Small intestine (tissue), 7 donors: ENCODE measurements around the gene ADCY9. TPM values are rescaled to one million over a fixed set of nuclear protein-coding genes. Genes with fewer than 3 reads are reported as not detected.

Experiments
- DNase-seq, 2 donors: peaks; one replicate each; pipeline versions ENCODE4 v3.0.0 to v3.0.0-alpha.2; 2013
- FAIRE-seq: peaks from 2 replicates; lab custom pipeline; 2012; peaks lifted over from hg19 to GRCh38; lab: Jason Lieb, UNC
- H3K27ac ChIP-seq, 3 donors: one replicate each; pipeline ENCODE4 v1.5.1; 2013; ENCODE audit warnings: low read length in 2 of 3, mild to moderate bottlenecking in 2 of 3, control low read depth in 1 of 3, inconsistent platforms in 1 of 3, low read depth in 1 of 3, moderate library complexity in 1 of 3
- H3K27me3 ChIP-seq, 3 donors: one replicate each; pipeline ENCODE4 v1.6.1; 2013; ENCODE audit warnings: low read length in 3 of 3, inconsistent platforms in 1 of 3; ENCODE audit not compliant: control insufficient read depth in 3 of 3, insufficient read depth in 3 of 3
- H3K36me3 ChIP-seq, 3 donors: one replicate each; pipeline ENCODE4 v1.6.1; 2013; ENCODE audit warnings: low read length in 3 of 3, inconsistent platforms in 1 of 3, low read depth in 1 of 3, mild to moderate bottlenecking in 1 of 3, moderate library complexity in 1 of 3; ENCODE audit not compliant: control insufficient read depth in 3 of 3, insufficient read depth in 2 of 3
- H3K4me1 ChIP-seq, 3 donors: one replicate each; pipeline ENCODE4 v1.6.1; 2013; ENCODE audit warnings: low read length in 2 of 3, inconsistent platforms in 1 of 3, low read depth in 1 of 3, mild to moderate bottlenecking in 1 of 3, moderate library complexity in 1 of 3; ENCODE audit not compliant: control insufficient read depth in 3 of 3, insufficient read depth in 2 of 3
- H3K4me3 ChIP-seq, 3 donors: one replicate each; pipeline ENCODE4 v1.5.1; 2013; ENCODE audit warnings: low read length in 3 of 3, control low read depth in 1 of 3, inconsistent platforms in 1 of 3, low read depth in 1 of 3, mild to moderate bottlenecking in 1 of 3, moderate library complexity in 1 of 3
- H3K9me3 ChIP-seq, 2 donors: one replicate each; pipeline ENCODE4 v1.6.1; 2013; ENCODE audit warnings: low read depth in 1 of 2, low read length in 1 of 2; ENCODE audit not compliant: control insufficient read depth in 2 of 2, insufficient read depth in 1 of 2
- WGBS, 3 donors: extraction: QIAGEN DNeasy Blood & Tissue Kit; methylation state at CpG; one replicate each; pipeline ENCODE4 v1.1.7; 2013; 5-methylcytosine and 5-hydroxymethylcytosine counted together
- polyA plus RNA-seq, 4 donors: library from polyadenylated mRNA; stranded (reverse) in 3 of 4; unstranded in 1 of 4; fragments of 200-250 nt in 3 of 4; fragments of 120-200 nt in 1 of 4; gene quantifications; one replicate each; pipeline versions ENCODE4 v1.2.1 to v1.2.3, GENCODE V29; 2013
- donor health status: healthy with polysubstance abuse.
- donor health status: control.
- donor health status: control.
- donor health status: Bipolar disorder and iron deficiency.
- donor health status: healthy.

Gene ADCY9
- polyA plus RNA-seq, 4 donors, result 4.3 to 10.7 (median 8.0) TPM

GRCh38 chr16:4010225-4011158 is 105.8 kb downstream of the ADCY9 start:
- Histone ChIP-seq H3K9me3 (no peaks in the 10 kb centered on the region), H3K4me1 (peaks cover 0 to 29% (median 6%) of the 10 kb centered on the region in 3 donors), H3K36me3 (peaks cover 0 to 5% (median 0%) of the 10 kb centered on the region in 3 donors), H3K27me3 (no peaks in the 10 kb centered on the region), H3K27ac (peak overlapping the region in 2 of 3 donors; percentile 66), H3K4me3 (no peak overlapping the region)
- FAIRE-seq, result no peak
- 76 to 89% (median 78%) methylated on average over 32 of the region's 32 CpGs for WGBS, 3 donors
- no peak for DNase-seq

- peaks cover 0 to 5% (median 0%) of the 10 kb centered on the region in 3 donors for H3K36me3 ChIP-seq
- H3K27ac ChIP-seq, result no peak overlapping the region
- no peak overlapping the region for H3K4me3 ChIP-seq
- WGBS, 3 donors, result 95 to 99% (median 95%) methylated on average over 6 of the region's 6 CpGs
- H3K9me3 ChIP-seq, result no peaks in the 10 kb centered on the region
- DNase-seq (no peak), FAIRE-seq (no peak)
- H3K4me1 ChIP-seq, result peaks cover 0 to 23% (median 6%) of the 10 kb centered on the region in 3 donors
- H3K27me3 ChIP-seq, result no peaks in the 10 kb centered on the region
These were observed 107.1 kb downstream of the ADCY9 start for GRCh38 chr16:4009177-4009576.

DNA sequence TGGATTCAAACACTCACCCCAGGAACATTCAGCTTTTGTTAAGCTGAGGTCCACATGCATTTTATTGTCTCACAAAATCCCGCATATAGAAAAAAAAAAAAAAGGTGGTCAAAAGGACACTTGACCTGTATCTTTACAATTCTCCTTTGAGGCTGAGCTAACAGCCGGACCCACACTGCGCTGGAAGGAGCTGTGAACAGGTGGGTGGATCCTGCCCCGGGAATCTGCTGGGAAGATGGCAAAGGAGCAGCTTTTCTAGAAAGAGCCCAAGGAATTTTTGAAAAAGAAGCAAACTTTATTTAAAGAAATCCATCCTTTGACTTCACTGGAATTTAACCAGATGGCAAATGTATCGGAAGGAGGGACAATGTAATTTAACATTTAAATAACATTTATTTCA is 108.1 kb downstream of the ADCY9 start:
- Histone ChIP-seq H3K4me1 (peaks cover 0 to 23% (median 6%) of the 10 kb centered on the region in 3 donors), H3K27me3 (no peaks in the 10 kb centered on the region), H3K4me3 (no peak overlapping the region), H3K36me3 (peaks cover 0 to 5% (median 0%) of the 10 kb centered on the region in 3 donors), H3K27ac (no peak overlapping the region), H3K9me3 (no peaks in the 10 kb centered on the region)
- DNase-seq (no peak), FAIRE-seq (no peak)
- 91 to 92% (median 92%) methylated on average over 5 of the region's 5 CpGs for WGBS, 3 donors

- Histone ChIP-seq H3K27me3 (no peaks in the 10 kb centered on the region), H3K9me3 (no peaks in the 10 kb centered on the region), H3K4me3 (no peak overlapping the region), H3K4me1 (peaks cover 0 to 9% (median 6%) of the 10 kb centered on the region in 3 donors), H3K27ac (no peak overlapping the region), H3K36me3 (peaks cover 0 to 9% (median 0%) of the 10 kb centered on the region in 3 donors)
- 55 to 75% (median 62%) methylated on average over 12 of the region's 12 CpGs for WGBS, 3 donors
- FAIRE-seq (no peak), DNase-seq (peak in 1 of 2 donors; percentile 33)
These were observed 109.7 kb downstream of the ADCY9 start for GRCh38 chr16:4006397-4006999.

DNA sequence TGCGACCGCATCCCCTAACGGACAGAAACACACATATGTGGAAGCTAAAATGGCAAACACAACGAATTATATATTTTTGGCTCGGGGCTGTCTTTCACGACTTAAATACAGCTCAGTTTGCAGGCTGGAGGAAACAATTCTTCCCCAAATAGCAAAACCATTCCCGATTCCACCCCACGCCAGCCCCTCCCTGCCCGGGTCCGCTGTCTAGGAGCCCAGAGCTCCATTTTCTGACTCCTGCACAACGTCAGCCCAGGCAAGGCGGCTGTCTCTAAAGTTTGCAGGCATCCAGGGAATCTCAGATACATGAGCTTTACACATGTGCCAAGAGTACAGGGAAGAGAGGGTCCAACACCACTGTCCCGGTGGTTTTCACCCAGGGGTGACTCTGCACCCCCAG is 110.5 kb downstream of the ADCY9 start:
- FAIRE-seq, result no peak
- no peak overlapping the region for H3K27ac ChIP-seq

DNA sequence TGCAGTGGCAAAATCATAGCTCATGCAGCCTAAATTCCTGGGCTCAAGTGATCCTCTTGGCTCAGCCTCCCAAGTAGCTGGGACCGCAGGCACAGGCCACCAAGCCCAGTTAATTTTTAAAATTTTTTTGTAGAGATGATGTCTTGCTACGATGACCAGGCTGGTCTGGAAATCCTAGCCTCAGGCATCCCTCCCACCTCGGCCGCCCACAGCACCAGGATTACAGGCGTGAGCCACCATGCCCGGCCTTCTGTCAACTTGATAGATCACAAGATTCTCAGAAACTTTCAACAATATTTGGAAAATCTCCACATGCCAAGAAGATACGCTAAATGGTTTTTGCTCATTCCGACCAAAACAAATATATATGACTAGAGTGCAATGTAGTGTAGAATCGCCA is 111.0 kb downstream of the ADCY9 start:
- FAIRE-seq, result no peak
- Histone ChIP-seq H3K27me3 (no peaks in the 10 kb centered on the region), H3K4me3 (no peak overlapping the region), H3K9me3 (no peaks in the 10 kb centered on the region), H3K36me3 (peaks cover 0 to 12% (median 0%) of the 10 kb centered on the region in 3 donors), H3K27ac (no peak overlapping the region), H3K4me1 (no peaks in the 10 kb centered on the region)
- 87 to 96% (median 90%) methylated on average over 9 of the region's 9 CpGs for WGBS, 3 donors
- DNase-seq, result no peak

More for the DNA sequence above, 110.5 kb downstream of the ADCY9 start:
- no peak for DNase-seq
- no peaks in the 10 kb centered on the region for H3K9me3 ChIP-seq
- H3K4me1 ChIP-seq, result peaks cover 0 to 3% (median 1%) of the 10 kb centered on the region in 3 donors
- 87 to 96% (median 94%) methylated on average over 13 of the region's 13 CpGs for WGBS, 3 donors
- no peaks in the 10 kb centered on the region for H3K27me3 ChIP-seq
- peaks cover 0 to 12% (median 0%) of the 10 kb centered on the region in 3 donors for H3K36me3 ChIP-seq
- no peak overlapping the region for H3K4me3 ChIP-seq

DNA sequence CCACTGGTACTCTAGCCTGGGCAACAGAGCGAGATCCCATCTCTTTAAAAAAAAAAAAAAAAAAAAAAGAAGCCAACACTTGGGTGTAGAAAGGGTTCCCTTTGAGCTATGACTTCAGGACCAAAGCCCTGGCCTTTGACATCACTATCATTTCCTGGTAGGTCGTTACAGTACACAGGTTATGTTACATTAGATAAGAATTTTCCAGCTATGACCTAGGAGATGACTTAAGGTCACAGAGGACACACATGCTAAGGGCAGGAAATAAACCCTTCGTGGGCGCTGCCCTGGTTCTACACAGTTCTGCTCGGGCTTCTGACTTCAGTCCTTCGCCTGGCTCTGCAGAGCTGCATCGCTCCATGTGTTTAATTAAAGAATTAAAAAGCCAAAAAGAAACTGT is 112.0 kb downstream of the ADCY9 start:
- Histone ChIP-seq H3K36me3 (peaks cover 0 to 12% (median 0%) of the 10 kb centered on the region in 3 donors), H3K27ac (no peak overlapping the region), H3K9me3 (no peaks in the 10 kb centered on the region), H3K4me1 (no peaks in the 10 kb centered on the region), H3K27me3 (no peaks in the 10 kb centered on the region), H3K4me3 (no peak overlapping the region)
- no peak for FAIRE-seq
- DNase-seq, result peak in 1 of 2 donors; percentile 77
- WGBS, 3 donors, result 67 to 80% (median 74%) methylated on average over 7 of the region's 7 CpGs

DNA sequence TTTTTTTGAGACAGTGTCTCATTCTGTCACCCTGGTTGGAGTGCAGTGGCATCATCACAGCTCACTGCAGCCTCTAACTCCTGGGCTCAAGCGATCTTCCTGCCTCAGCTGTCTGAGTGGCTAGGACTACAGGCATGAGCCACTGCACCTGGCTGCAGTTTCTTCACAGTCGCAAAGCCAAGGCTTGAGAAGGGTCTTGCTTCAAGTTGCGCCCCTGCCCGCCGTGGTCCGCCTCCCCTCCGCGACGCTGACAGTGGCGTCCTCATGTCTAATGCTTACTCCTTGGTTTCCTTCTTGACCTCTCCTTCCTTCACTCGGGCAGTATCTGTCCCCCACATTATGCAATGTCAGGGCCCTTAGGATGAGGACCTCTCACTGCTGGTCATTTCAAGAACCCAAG is 112.7 kb downstream of the ADCY9 start:
- WGBS, 3 donors, result 93 to 98% (median 94%) methylated on average over 10 to 11 of the region's 11 CpGs
- no peaks in the 10 kb centered on the region for H3K4me1 ChIP-seq
- no peak overlapping the region for H3K4me3 ChIP-seq
- peaks cover 0 to 12% (median 0%) of the 10 kb centered on the region in 3 donors for H3K36me3 ChIP-seq
- H3K27ac ChIP-seq, result no peak overlapping the region
- FAIRE-seq (no peak), DNase-seq (no peak)
- no peaks in the 10 kb centered on the region for H3K9me3 ChIP-seq
- H3K27me3 ChIP-seq, result no peaks in the 10 kb centered on the region
